Upper lobe of right lung (tissue), 1 donor: Measurements from ENCODE around the gene GALNT9. TPM values are rescaled to one million over a fixed set of nuclear protein-coding genes. Genes with fewer than 3 reads are reported as not detected.

Experiments
- ATAC-seq: fragments of 200-7000 bp; cut with Tn5 transposase; one replicate; pipeline ENCODE4 v1.9.1; 2020; ENCODE audit warnings: mild to moderate bottlenecking, moderate library complexity
- DNase-seq: peaks from one replicate; pipeline ENCODE4 v3.0.0-alpha.2; 2020
- H3K27ac ChIP-seq: fragments of 200-600 bp; one replicate; pipeline ENCODE4 v1.8.0; 2022
- H3K27me3 ChIP-seq: fragments of 200-600 bp; one replicate; pipeline ENCODE4 v1.8.0; 2022; ENCODE audit warnings: mild to moderate bottlenecking
- H3K36me3 ChIP-seq: fragments of 200-600 bp; one replicate; pipeline ENCODE4 v1.8.0; 2022
- H3K4me1 ChIP-seq: fragments of 200-600 bp; one replicate; pipeline ENCODE4 v1.8.0; 2022
- H3K4me3 ChIP-seq: fragments of 200-600 bp; one replicate; pipeline ENCODE4 v1.8.0; 2022; ENCODE audit warnings: mild to moderate bottlenecking
- H3K9me3 ChIP-seq: fragments of 200-600 bp; one replicate; pipeline ENCODE4 v1.8.0; 2022
- CTCF ChIP-seq: fragments of 200-600 bp; IDR thresholded peaks from one replicate; pipeline ENCODE4 v1.8.0; 2022; ENCODE audit warnings: antibody characterized with exemption
- intact Hi-C: fragments of 100-400 bp; cut with DNase I; formaldehyde crosslinking; loops from one replicate; pipeline ENCODE4 v1.11.0; 2022
- total RNA-seq: library from RNA; stranded (reverse); fragmentation: NEBNext Ultra II Directional; extraction: Animal tissue kit (Norgen Biotek cat#: 25700); gene quantifications from one replicate; pipeline ENCODE4 v1.2.1, GENCODE V29; 2021
- donor health status: DM: no; HTN: yes; CAD: no; lungs with severe emphysema.

GALNT9 gene
- total RNA-seq, 1 donor from 2014 or later, result 1.6 TPM

- H3K4me3 ChIP-seq, result no peak overlapping the region
- no peak for DNase-seq
- intact Hi-C loops, result no loop called here
- H3K27ac ChIP-seq, result no peak overlapping the region
- H3K36me3 ChIP-seq, result peaks cover 6% of the 10 kb centered on the region
- no peaks in the 10 kb centered on the region for H3K27me3 ChIP-seq
- no peak for ATAC-seq
- peaks cover 5% of the 10 kb centered on the region for H3K4me1 ChIP-seq
- no peak for TF ChIP-seq CTCF
- H3K9me3 ChIP-seq, result no peaks in the 10 kb centered on the region
Measured at GRCh38 chr12:132155771-132156572, 173.4 kb downstream of the GALNT9 start.

- Histone ChIP-seq H3K27ac (no peak overlapping the region), H3K36me3 (peaks cover 7% of the 10 kb centered on the region), H3K27me3 (no peaks in the 10 kb centered on the region), H3K9me3 (no peaks in the 10 kb centered on the region), H3K4me1 (peaks cover 5% of the 10 kb centered on the region), H3K4me3 (no peak overlapping the region)
- TF ChIP-seq CTCF, result no peak
- ATAC-seq (no peak), DNase-seq (no peak)
- intact Hi-C loops, result no loop called here
Measured at GRCh38 chr12:132154941-132155770, 174.2 kb downstream of the GALNT9 start.

GRCh38 chr12:132154341-132154761 lies 175.0 kb downstream of the GALNT9 start:
- peaks cover 5% of the 10 kb centered on the region for H3K4me1 ChIP-seq
- peaks cover 7% of the 10 kb centered on the region for H3K36me3 ChIP-seq
- DNase-seq (no peak), ATAC-seq (no peak)
- no peaks in the 10 kb centered on the region for H3K27me3 ChIP-seq
- H3K9me3 ChIP-seq, result no peaks in the 10 kb centered on the region
- intact Hi-C loops, result no loop called here
- TF ChIP-seq CTCF, result no peak
- peak overlapping the region; percentile 25 for H3K4me3 ChIP-seq
- no peak overlapping the region for H3K27ac ChIP-seq

- Histone ChIP-seq H3K27ac (no peak overlapping the region), H3K9me3 (no peaks in the 10 kb centered on the region), H3K4me3 (peak overlapping the region; percentile 25), H3K4me1 (peaks cover 5% of the 10 kb centered on the region), H3K36me3 (peaks cover 7% of the 10 kb centered on the region), H3K27me3 (no peaks in the 10 kb centered on the region)
- DNase-seq (peak; percentile 80), ATAC-seq (peak; percentile 93)
- TF ChIP-seq CTCF, result peak; percentile 92
- intact Hi-C loops, result no loop called here
Measured at GRCh38 chr12:132153501-132154340, 175.7 kb downstream of the GALNT9 start.

- Histone ChIP-seq H3K9me3 (no peaks in the 10 kb centered on the region), H3K27me3 (no peaks in the 10 kb centered on the region), H3K36me3 (peaks cover 7% of the 10 kb centered on the region), H3K4me3 (no peak overlapping the region), H3K4me1 (peaks cover 5% of the 10 kb centered on the region), H3K27ac (no peak overlapping the region)
- DNase-seq (peak; percentile 57), ATAC-seq (no peak)
- intact Hi-C loops, result no loop called here
- TF ChIP-seq CTCF, result no peak
Measured at GRCh38 chr12:132152953-132153352, 176.4 kb downstream of the GALNT9 start.
